RWPE1 (cell line): ENCODE measurements around the gene FSIP1.

Source experiments
- CTCF ChIA-PET: fragments of 350-600 bp; sonication (Branson Sonifier 250); formaldehyde crosslinking; extraction: SDS; loops from one replicate; lab custom pipeline; 2021; lab: Yijun Ruan, JAX
- POLR2A ChIA-PET: fragments of 400-600 bp; formaldehyde crosslinking; extraction: SDS; loops from one replicate; lab custom pipeline; 2020; ENCODE audit warnings: antibody characterized with exemption; ENCODE audit not compliant: low non-redundant PET; lab: Yijun Ruan, JAX
- DNase-seq: peaks from one replicate; pipeline ENCODE4 v3.0.0; 2012; ENCODE audit warnings: low spot score
- H3K27ac ChIP-seq: fragments of 450-650 bp; 2 replicates; pipeline ENCODE4 v1.5.1; 2017
- CTCF ChIP-seq: fragments of 450-650 bp; conservative IDR thresholded peaks from 2 replicates; pipeline ENCODE4 v1.5.1; 2017; ENCODE audit warnings: low read depth, mild to moderate bottlenecking

FSIP1 gene

GRCh38 chr15:39777496-39777895 lies 5.1 kb downstream of the FSIP1 start:
- no peak for TF ChIP-seq CTCF
- H3K27ac ChIP-seq, result no peak overlapping the region
- POLR2A ChIA-PET, result no interaction called here
- CTCF ChIA-PET, result no interaction called here
- no peak for DNase-seq

- TF ChIP-seq CTCF, result no peak
- POLR2A ChIA-PET, result no interaction called here
These were observed 6.6 kb downstream of the FSIP1 start for GRCh38 chr15:39776068-39776467.

GRCh38 chr15:39774688-39775267 lies 7.9 kb downstream of the FSIP1 start:
- CTCF ChIA-PET, result no interaction called here
- no peak for DNase-seq
- no peak overlapping the region for H3K27ac ChIP-seq
- POLR2A ChIA-PET, result no interaction called here
- TF ChIP-seq CTCF, result no peak

More at GRCh38 chr15:39776068-39776467, 6.6 kb downstream of the FSIP1 start:
- DNase-seq, result no peak
- CTCF ChIA-PET, result no interaction called here
- no peak overlapping the region for H3K27ac ChIP-seq

- no peak for DNase-seq
- ChIA-PET CTCF (interaction anchor here (0.6 to 2.1 kb wide), 2 partner anchors 14 to 63 kb away, joined by 4 to 6 read pairs; no protein-coding TSS in a partner anchor), POLR2A (no interaction called here)
- no peak overlapping the region for H3K27ac ChIP-seq
- no peak for TF ChIP-seq CTCF
These were observed 11.6 kb downstream of the FSIP1 start for GRCh38 chr15:39770748-39771689.

GRCh38 chr15:39767921-39768320 lies 14.7 kb downstream of the FSIP1 start:
- POLR2A ChIA-PET, result no interaction called here
- no peak overlapping the region for H3K27ac ChIP-seq
- CTCF ChIA-PET, result interaction anchor here (2.0 kb wide), 1 partner anchor 11 kb away, joined by 7 read pairs; no protein-coding TSS in a partner anchor
- no peak for TF ChIP-seq CTCF
- no peak for DNase-seq

GRCh38 chr15:39761006-39761405 lies 21.6 kb downstream of the FSIP1 start:
- no peak for DNase-seq
- H3K27ac ChIP-seq, result no peak overlapping the region
- POLR2A ChIA-PET, result no interaction called here
- no peak for TF ChIP-seq CTCF
- CTCF ChIA-PET, result no interaction called here
